Measurements from ENCODE around the gene ART5.
"Not testable (repeated sequence)": the region's sequence is repeated elsewhere in the genome, so short reads cannot be mapped to it uniquely, and the experiment has no call there.

The ART5 gene

GRCh38 chr11:3655547-3655946 is 13.8 kb upstream of the ART5 start:
- no peak for DNase-seq

- not testable (repeated sequence) for DNase-seq
Observed at GRCh38 chr11:3652514-3652913, 10.7 kb upstream of the ART5 start.

- DNase-seq: not testable (repeated sequence)
Observed at GRCh38 chr11:3649374-3649773, 7.6 kb upstream of the ART5 start.

GRCh38 chr11:3648843-3649242 is 7.1 kb upstream of the ART5 start:
- not testable (repeated sequence) for DNase-seq

- DNase-seq: no peak
Observed at GRCh38 chr11:3645552-3645951, 3.8 kb upstream of the ART5 start.

DNA sequence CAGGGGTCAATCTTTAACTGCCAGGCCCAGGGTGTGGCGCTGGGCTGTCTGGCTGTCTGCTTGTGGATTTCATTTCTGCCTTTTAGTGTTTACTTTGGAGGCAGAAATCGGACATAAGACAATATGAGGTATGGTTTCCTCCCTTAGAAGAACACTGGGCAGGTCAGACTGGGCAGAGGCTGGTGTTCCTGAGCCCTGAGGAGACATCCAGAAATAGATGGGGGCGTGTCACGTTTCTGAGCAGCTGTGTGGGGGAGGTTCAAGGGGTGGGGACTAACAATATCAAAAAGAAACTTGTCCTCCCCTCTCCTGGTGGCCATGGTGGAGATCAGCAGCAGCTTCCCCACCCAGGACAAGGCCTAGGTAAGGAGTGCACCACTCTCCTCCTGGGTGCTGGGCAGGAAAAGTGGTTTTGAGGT is 3.0 kb upstream of the ART5 start, which contains the start of gene ART1:
Gene ART1, plus strand, starts transcription at position 312 of the 419 bp plus-strand sequence. CDS start 14,086 bp downstream, outside the sequence.
- peak; percentile 72 for DNase-seq

- DNase-seq: peak; percentile 14
Observed at GRCh38 chr11:3643102-3643546, 1.3 kb upstream of the ART5 start.

GRCh38 chr11:3642071-3642951 is 519 bp upstream of the ART5 start:
- peak; percentile 80 for DNase-seq

- DNase-seq: no peak
Observed at GRCh38 chr11:3641191-3641590, 601 bp downstream of the ART5 start.

- no peak for DNase-seq
Observed at GRCh38 chr11:3639841-3640240, 2.0 kb downstream of the ART5 start.

- no peak for DNase-seq
Observed at GRCh38 chr11:3638513-3638912, 3.3 kb downstream of the ART5 start.

DNA sequence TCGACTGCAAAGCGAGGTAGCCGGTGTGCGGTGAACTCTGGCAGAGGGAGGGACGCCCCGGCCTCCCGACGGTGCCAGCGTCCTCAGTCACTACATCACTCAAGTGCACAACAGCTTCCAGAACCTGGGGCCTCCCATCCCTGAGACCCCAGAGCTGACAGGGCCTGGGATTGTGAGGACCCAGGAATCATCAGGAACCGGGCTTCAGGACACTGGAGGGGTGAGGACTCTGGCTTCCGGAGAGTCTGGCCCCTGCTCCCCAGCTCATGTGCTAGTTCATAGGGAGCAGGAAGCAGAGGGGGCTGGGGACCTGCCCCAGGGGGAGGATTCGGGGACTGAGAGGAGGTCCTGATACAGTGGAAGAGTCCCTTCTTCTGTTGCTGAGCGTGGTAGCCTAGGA is 4.6 kb downstream of the ART5 start:
- no peak for DNase-seq

DNA sequence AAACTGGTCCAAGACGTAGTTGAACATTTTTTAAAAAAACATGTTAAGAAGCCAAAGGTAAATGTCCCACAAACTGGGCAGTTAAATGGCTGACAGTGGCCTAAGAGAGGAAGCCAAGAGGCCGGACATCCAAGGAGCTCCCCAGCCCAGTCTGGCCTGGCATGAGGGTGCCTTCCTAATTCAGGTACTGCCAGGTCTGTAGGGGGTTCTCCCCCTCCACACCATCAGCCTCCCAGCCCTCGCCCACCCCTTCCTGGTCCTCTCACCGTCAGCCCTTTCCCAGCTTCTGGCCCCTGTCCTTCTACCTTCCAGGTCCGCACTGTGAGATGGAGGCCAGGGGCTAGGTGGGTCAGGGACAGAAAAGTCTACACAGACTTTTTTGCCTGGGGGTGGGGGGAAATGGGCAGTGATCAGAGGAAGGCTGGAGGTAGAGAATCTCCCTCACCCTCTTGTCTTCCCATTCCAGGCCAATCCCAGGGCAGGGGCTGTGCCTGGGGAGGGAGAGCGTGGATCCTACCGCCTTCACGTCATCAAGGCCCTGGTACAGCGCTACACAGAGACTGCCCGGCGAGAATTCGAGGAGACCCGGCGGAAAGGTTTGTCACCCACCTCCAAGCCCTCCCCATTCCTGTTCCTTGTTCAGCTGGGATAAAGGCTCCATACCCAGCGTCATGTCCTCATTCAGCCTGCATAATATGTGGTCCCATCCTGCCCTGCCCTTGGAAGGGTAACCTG is 6.0 kb downstream of the ART5 start:
- DNase-seq: no peak

GRCh38 chr11:3632070-3632660 is 9.6 kb downstream of the ART5 start:
- DNase-seq: no peak

GRCh38 chr11:3631331-3631730 is 10.5 kb downstream of the ART5 start:
- no peak for DNase-seq

DNA sequence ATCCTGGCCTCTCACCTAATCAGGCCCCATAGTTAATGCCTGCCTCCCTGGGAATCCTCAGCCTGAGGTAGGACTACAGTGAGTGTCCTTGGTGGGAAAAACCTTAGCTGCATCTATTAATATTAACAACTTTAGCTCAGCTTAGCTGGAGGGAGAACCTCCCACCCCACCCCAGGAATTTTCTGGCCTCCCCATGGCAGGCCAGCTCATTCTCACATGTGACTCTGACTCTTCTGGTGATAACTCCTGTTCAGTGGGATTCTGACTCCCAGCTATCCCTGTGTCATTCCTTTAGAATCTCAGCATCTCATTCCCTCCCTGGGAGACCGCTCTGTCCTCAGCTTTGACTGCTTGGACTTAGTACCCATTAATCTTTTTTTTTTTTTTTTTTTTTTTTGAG is 14.5 kb downstream of the ART5 start:
- DNase-seq: no peak

DNA sequence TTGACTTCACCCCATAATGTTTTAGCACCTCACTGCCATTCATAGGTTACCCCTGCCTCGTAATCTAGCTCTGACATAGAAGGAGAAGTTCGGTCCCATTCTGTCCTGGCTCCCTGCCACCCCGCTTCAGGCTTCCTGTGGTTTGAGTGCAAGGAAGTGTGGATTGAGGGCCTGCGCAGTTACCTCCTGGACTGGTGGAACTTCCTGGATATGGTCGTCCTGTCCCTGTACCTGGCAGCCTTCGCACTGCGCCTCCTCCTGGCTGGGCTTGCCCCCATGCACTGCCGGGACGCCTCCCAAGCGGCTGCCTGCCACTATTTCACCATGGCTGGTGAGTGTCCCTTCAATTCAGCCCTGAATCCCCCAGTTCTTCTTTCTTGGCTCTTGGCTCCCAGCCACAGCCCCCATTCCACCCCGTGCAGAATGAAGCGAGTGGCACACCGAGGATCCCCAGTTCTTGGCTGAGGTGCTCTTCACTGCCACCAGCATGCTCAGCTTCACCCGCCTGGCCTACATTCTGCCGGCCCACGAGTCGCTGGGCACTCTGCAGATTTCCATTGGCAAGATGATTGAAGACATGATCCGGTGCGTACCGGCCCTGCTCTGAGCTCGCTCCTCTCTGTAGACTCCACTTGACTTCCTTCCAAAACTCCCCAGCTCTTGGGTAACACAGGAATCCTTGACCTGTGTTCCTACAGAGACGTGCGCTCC is 15.4 kb downstream of the ART5 start:
- peak; percentile 79 for DNase-seq

DNA sequence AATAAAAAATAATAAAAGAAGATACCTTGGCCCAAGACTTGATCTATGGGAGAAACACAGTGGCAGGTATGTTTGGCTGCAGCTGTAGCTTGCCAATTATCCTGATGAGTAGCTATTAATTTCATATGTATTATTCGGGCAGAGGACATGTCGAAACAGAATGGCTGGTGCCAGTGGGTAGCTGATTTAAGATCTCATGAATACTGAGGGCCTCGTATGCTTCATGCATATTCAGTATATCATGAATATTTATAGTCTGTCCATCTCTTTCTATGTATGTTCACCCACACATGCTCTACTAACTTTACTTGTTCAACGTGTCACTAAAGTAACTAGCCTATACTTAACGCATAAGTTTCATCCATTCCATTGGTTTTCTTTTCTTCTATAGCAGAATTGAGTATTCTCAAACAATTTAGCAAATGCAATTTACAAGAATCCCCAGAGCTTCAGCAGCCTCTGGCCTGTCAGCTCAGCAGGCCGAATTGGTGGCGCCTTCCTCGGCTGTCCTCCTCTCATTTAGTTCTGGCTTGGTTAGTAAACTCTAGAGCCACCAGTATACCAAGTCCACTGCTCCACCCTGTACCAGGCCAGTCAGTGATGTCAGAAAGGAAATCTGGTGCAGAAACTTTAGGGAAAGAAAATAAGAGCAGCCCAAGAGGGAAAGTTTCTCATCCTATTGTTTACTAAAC is 17.9 kb downstream of the ART5 start:
- DNase-seq: no peak

DNA sequence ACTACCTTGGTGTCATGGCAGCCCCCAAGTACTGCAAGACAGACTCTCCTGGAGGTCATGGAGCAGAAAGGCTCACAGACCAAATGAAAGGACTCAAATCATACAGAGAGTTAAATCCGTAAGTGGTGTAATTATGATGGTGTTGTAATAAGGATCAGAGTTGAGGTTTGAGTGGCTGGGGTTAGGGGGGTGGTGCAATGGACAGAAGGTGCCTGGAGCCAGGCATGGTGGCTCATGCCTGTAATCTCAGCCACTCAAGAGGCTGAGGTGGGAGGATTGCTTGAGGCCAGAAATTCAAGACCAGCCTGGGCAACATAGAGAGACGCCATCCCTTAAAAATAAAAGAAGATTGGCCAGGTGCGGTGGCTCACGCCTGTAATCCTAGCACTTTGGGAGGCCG is 18.7 kb downstream of the ART5 start:
- DNase-seq: no peak

DNA sequence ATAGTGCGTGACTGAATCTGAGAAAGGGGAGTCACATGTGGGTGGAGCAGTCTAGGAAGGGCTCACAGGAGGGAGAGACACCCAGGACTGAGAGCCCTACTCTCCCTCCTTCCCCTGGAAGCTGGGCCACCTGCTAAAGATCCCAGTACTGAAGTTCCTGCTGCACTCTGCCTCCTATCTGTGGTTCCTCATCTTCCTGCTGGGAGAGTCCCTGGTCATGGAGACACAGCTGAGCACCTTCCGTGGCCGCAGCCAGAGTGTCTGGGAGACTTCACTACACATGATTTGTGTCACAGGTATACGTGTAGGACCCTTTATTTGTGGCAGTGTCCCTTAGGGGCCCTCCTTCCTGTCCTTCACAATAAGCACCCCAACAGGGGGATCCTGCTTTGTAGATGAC is 19.3 kb downstream of the ART5 start:
- no peak for DNase-seq

- no peak for DNase-seq
Observed at GRCh38 chr11:3617990-3618389, 23.8 kb downstream of the ART5 start.
